ENCODE data around the gene ABCA4. TPM values are rescaled to one million over a fixed set of nuclear protein-coding genes. Genes with fewer than 3 reads are reported as not detected.
"Not testable (repeated sequence)": the region's sequence is repeated elsewhere in the genome, so short reads cannot be mapped to it uniquely, and the experiment has no call there.

Gene ABCA4
- polyA plus RNA-seq, 3 donors = 5.8 to 15.2 (median 7.1) TPM

DNA sequence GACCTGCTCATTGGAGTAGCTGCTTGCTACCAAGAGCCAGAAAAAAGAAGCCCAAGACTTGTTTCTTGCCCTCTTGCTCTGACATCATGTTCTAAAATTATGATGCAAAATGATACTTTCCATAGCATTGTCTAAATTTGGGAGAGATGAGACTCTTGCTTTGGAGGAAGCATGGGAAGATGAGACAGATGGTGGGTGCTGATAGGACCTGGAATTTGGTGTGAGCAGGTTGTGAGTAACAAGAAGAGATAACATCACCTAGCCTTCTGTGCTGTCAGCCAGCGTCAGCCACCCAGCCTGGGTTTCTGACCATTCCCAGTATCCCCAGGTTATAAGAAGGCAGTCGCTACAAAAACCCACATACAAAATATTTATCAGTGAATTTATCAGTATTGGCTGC is 144.7 kb downstream of the ABCA4 start:
- DNase-seq (ENCODE audit: extremely low read depth in 1 of 11, low read depth in 9 of 11, low spot score in 4 of 11) = no peak

DNA sequence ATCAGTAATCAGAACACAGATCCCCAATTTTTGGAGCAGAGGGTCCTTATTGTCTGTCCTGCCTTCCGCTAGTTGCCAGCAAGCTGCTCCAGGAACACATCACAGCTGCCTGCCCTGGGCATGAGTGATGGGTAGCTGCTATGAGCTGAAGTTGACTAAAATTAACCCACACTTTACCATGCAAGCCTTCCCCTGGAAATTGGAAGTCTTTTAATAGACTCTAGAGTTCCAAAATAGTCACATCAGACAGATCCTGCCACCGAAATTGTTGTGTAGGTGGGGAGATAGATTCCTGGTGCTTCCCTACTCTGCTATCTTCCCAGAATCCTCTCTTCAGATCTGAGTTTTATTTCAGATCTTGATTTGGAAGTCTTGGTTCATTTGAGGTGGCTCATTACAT is 148.6 kb downstream of the ABCA4 start:
- DNase-seq (ENCODE audit: extremely low read depth in 1 of 11, low read depth in 9 of 11, low spot score in 4 of 11) = no peak

DNA sequence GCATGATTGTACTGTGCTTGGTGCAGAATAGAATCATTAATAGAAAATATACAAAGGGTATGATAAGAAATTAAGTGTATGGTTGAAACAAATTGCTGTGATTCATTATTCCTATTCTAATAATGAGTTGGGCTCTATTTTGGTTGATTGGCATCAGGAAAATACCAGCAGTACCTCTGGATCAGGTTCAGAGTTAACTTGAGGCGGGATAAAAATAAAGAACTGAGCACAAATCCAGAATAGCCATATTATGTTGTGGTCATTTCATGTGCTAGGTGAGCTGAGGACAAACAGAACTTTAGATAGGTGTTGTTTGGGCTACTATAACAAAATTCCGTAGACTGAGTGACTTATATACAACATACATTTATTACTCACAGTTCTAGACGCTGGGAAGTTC is 151.1 kb downstream of the ABCA4 start:
- DNase-seq (ENCODE audit: extremely low read depth in 1 of 11, low read depth in 9 of 11, low spot score in 4 of 11) = no peak

DNA sequence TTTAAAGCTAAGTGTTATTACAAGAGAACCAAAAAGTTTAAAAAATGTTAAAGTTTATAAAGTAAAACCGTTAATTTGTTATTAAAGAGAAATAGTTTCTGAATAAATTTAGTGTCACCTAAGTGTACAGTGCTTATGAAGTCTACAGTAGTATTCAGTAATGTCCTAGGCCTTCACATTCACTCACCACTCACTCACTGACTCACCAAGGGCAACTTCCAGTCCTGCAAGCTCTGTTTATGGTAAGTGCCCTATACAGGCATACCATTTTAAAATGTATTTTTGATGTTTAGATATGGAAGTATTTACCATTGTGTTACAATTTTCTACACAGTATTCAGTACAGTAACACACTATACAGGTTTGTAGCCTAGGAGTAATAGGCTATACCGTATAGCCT is 151.6 kb downstream of the ABCA4 start:
- no peak for DNase-seq (ENCODE audit: extremely low read depth in 1 of 11, low read depth in 9 of 11, low spot score in 4 of 11)

DNA sequence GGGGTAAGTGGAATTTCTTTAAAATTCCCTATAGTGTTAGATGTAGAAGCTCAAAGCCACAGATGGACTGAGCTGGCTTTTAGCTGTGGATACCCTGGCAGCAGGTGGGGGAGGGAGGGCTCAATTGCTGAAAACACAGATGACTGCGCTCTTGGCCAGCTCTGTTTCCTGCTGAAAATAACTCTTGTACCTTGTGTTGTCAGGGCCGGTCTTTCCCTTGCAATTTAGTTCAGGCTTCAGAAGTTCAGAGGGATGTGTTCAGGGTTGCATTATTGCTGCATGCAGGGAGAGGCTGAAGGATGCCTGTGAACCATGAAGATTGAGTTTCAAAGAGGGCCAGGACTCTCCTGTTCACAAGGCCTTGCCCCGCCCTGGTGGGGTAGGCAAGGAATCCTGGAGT is 153.6 kb downstream of the ABCA4 start:
- peak in 8 of 11 donors; percentile 27 to 65 (median 54) for DNase-seq (ENCODE audit: extremely low read depth in 1 of 11, low read depth in 9 of 11, low spot score in 4 of 11)

DNA sequence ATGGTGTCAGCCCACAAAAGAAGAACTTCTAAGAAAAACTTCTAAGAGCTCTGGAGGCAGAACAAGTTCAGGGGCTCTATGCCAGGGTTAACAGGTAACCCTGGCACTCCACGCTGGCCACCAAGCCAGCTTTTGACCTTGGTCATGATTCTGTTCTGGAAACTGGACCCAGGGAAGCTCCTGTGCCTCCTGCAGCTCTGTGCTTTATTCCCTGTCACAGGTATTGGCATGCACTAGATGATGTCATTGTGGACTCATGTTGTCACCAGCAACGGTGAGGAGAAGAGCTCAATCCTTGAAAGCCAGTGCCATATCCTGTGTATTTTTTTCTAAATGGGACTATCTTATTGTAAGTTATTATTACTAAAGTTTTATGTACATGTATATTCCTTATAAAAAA is 155.1 kb downstream of the ABCA4 start:
- DNase-seq (ENCODE audit: extremely low read depth in 1 of 11, low read depth in 9 of 11, low spot score in 4 of 11) = no peak

DNA sequence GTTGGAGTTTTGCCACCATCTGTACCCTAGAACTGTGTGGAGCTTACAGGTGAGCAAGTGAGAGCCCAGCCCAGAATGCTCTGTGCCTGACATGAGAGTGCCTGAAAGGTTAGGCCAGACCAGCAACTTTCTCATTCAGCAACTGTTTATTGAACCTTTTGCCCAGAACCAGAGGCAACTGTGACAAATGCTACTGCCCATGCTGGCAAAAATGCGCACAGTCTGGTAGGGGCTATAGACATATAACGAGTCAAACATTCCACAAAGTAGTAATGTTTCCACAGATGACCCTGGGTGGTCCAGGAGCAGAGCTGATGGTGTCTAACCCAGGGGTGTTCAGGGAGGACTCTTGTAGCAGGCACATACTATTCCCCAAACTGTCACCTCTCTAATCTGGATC is 155.7 kb downstream of the ABCA4 start:
- DNase-seq (ENCODE audit: extremely low read depth in 1 of 11, low read depth in 9 of 11, low spot score in 4 of 11) = no peak

DNA sequence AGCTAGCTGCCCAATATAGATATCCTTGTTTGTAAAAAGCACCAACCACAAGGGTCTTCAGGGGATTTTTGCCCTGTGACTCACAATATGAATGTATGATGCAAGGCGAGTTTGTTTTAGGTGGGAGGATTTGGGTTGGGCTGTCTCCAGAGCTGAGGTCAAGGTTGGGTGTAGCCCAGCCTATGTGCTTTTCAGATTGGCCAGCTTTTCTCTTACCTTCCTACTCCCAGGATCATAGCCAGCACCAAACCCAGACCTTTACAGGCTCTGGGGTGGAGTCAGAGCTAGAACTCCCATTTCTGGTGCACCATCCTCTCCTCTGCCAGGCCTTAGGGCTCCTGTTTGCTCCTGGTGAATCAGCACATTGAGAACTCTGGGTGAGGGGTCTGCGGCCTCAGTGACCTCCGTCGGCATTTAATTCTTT is 156.2 kb downstream of the ABCA4 start:
- no peak for DNase-seq (ENCODE audit: extremely low read depth in 1 of 11, low read depth in 9 of 11, low spot score in 4 of 11)

DNA sequence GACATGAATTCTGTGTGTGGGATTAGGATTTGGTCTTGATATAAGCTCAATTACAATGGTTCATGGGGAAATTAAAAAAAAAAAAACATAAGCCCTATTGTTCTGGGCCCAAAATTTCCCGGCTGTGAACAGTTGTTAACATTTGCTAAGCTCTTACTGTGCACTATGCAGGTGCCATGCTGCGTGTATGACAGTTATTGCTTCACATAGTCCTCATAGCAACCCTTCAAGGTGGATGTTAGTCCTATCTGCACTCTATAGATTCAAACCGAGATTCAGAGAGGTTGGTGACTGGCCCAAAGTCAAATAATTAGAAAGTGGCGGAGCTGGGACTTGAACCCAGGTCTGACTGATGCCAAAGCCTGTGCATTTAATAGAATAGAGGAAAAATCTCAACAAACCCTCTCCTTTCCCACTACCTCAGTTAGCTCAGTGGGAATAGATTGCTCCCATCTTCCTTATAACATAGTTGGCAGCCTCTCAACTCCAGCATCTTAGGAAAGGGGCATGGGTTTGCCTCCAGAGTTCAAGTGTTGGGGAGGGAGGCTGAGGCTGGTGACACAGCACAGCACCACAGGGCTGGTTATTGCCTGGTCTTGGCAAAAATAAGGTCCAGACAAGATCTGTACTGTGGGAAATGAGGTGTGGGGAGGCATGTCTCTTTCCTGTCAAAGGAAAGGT is 156.7 kb downstream of the ABCA4 start:
- no peak for DNase-seq (ENCODE audit: extremely low read depth in 1 of 11, low read depth in 9 of 11, low spot score in 4 of 11)

DNA sequence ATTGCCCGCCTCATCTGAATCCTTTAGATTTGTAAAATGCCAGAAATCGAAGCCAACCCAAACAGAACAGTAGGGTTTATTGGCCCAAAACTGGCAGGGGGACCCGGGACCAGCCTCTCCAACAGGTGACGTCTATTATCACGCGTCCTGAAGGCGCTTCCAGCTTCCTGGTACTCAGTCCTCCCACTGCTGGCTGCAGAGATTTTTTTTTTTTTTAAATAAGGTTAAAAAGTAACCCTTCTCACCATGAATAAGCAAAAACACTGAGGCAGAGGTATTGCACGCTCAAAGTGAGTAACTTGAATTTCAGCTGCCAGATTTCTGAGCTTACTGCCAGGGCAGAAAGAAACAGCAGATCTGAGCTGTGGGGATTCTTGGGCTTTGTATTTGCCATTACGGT is 157.4 kb downstream of the ABCA4 start:
- peak in 1 of 11 donors; percentile 14 for DNase-seq (ENCODE audit: extremely low read depth in 1 of 11, low read depth in 9 of 11, low spot score in 4 of 11)

DNA sequence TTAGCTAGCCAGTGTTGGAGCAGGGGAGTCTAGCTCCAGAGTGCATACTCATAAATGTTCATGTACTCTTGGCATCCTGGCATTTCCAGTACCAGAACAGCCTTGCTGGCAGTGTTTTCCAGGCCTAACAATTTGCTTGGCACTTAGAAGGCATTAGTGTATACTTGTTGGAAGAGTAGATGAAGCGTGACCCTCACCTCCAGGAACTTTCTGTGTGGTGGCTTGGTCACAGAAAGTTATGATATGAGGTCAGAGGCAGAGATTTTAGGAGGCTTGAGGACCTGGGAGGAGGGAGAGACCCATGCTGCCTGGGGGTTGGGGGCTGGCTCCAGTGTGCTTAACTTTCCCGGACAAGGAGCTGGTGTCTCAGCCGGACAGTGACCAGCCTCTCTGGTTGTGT is 159.0 kb downstream of the ABCA4 start:
- DNase-seq (ENCODE audit: extremely low read depth in 1 of 11, low read depth in 9 of 11, low spot score in 4 of 11) = no peak

DNA sequence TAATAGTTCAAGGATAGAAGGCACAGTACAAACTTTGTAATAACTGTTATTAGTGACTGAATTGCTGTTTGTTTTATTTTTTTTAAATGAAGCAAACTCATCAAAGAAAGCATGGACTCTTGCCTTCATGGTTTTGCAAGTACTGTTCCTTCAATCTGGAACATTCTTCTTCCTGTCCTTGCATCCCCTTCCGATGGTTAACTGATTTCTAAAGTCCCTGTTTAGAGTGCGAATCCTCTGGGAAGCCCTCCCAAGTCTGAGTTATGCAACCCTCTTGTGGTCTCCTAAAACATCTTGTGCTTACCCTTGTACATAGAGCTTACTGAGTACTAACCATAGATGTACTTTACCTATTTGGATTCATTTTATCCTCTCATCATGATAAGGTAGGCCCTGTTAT is 159.5 kb downstream of the ABCA4 start:
- no peak for DNase-seq (ENCODE audit: extremely low read depth in 1 of 11, low read depth in 9 of 11, low spot score in 4 of 11)

DNA sequence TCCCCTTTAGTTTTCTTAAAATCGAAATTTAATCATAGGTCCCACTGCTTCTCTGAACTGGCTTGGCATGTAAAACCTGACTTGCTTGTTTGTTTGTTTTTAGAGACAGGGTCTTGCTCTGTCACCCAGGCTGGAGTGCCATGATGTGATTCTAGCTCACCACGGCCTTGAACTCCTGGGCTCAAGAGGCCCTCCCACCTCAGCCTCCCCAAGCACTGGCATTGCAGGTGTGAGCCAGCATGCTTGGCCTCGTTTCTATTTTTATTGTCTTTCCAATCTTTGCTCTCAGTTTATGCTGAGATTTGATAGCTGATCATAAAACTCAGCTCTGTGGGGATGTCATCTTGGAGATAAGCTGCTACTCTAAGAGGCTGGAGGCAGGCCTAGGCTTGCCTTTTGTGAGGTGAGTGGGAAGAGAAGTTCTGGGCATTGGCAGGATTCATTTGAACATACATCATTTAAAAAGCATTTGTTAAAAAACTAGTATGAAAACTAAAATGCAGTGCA is 160.3 kb downstream of the ABCA4 start:
- no peak for DNase-seq (ENCODE audit: extremely low read depth in 1 of 11, low read depth in 9 of 11, low spot score in 4 of 11)

DNA sequence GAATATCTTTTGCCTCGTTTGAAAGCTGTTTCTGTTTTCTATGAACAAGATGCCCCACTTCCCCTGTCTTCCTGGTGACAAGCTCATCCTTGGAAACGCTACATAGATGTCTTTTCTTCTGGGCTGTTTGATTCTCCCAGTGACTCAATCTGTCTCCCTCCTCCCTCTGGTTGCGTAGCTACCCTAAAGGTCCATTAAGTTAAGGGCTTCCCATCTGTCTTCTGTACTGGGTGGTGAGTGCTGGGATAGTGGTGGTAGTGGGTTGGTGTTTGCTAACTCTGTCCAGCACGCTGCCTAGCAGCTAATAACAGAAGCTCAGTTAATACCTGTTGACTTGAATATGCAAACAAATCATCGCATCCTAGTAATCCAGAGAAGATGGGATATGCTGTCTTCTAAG is 161.5 kb downstream of the ABCA4 start:
- no peak for DNase-seq (ENCODE audit: extremely low read depth in 1 of 11, low read depth in 9 of 11, low spot score in 4 of 11)

DNA sequence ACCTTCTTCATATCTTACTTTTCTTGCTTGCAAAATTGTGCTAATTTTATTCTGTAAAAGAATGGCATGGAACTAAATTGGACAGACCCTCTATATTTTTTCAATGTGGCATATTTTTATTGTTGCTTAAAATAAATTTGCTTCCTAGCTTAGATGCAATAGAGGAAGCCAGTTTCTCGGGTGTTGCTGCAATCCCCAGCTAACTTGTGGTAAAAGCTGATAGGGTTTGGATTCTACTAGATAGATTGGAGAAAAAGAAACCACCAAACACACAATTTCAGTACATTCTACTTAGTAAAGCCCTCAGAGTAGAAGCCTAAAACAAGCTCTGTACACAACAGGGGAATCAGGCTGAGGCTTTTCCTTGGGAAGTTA is 162.2 kb downstream of the ABCA4 start:
- no peak for DNase-seq (ENCODE audit: extremely low read depth in 1 of 11, low read depth in 9 of 11, low spot score in 4 of 11)

DNA sequence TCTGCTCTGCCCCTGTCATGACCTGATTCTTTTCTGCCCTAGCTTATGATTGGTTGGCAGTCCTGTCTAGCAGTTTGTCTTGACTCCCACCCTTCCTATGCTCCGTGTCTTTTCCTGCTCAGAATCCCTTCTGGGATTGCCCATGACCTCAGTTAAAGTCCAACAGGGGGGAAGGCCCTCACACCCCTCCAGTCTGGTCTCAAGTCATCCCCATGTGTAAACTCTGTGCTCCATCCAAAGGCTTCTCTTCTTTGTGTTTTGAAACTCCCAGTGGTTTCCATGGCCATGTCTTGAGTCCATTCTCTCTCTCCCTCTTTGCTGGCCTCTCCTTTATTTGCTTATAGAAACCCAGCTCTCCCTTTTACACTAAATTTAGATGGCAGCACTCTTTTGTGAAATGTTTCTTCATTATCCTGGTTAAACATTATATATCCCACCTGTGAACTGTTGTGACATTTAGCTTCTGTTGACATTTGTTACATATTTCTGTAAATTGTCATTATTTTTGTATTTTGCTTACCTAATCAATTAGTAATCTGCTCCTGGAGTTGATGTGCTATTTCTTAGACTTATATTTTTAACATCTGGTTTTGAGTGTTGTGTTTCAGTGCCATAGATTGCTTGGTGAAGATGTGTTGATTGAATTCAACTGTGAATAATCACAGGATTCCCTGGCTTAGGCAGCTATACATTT is 162.8 kb downstream of the ABCA4 start:
- no peak for DNase-seq (ENCODE audit: extremely low read depth in 1 of 11, low read depth in 9 of 11, low spot score in 4 of 11)

DNA sequence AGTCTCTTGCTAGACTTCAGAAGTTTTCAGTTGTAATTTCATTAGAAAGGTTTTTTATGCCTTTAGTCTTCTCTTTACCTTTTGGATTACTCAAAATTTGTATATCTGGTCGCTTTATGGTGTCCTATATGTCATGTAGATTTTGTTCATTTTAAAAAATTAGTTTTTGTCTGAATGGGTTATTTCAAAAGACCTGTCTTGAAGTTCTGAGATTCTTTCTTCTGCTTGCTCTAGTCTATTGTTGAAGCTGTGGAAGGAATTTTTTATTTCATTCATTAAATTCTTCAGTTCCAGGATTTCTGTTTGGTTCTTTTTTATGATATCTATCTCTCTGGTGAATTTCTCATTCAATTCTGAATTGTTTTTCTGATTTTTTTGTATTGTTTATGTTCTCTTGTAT is 165.2 kb downstream of the ABCA4 start:
- no peak for DNase-seq (ENCODE audit: extremely low read depth in 1 of 11, low read depth in 9 of 11, low spot score in 4 of 11)

DNA sequence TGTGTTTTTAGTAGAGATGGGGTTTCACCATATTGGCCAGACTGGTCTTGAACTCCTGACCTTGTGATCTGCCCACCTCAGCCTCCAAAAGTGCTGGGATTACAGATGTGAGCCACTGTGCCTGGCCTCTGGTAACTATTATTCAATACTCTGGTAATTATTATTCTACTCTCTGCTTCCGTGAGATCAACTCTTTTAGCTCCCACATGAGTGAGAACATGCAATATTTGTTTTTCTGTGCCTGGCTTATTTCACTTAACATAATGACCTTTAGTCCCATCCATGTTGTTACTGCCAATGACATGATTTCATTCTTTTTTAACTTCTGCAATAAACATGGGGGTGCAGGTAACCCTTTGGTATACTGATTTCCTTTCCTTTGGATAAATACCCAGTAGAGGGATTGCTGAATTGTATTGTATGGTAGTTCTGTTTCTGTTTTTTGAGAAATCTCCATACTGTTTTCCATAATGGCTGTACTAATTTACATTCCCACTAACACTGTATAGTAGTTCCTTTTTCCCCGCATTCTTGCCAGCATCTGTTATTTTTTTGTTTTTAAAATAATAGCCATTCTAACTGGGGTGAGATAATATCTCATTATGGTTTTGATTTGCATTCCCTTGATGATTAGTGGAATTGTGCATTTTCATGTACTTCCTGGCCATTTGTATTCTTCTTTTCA is 173.8 kb downstream of the ABCA4 start:
- not testable (repeated sequence) for DNase-seq (ENCODE audit: extremely low read depth in 1 of 11, low read depth in 9 of 11, low spot score in 4 of 11)

Data from renal cortex interstitium (tissue), 11 donors.